Measurements from ENCODE around the gene GSTA3.

- TF ChIP-seq, protein P1, sequence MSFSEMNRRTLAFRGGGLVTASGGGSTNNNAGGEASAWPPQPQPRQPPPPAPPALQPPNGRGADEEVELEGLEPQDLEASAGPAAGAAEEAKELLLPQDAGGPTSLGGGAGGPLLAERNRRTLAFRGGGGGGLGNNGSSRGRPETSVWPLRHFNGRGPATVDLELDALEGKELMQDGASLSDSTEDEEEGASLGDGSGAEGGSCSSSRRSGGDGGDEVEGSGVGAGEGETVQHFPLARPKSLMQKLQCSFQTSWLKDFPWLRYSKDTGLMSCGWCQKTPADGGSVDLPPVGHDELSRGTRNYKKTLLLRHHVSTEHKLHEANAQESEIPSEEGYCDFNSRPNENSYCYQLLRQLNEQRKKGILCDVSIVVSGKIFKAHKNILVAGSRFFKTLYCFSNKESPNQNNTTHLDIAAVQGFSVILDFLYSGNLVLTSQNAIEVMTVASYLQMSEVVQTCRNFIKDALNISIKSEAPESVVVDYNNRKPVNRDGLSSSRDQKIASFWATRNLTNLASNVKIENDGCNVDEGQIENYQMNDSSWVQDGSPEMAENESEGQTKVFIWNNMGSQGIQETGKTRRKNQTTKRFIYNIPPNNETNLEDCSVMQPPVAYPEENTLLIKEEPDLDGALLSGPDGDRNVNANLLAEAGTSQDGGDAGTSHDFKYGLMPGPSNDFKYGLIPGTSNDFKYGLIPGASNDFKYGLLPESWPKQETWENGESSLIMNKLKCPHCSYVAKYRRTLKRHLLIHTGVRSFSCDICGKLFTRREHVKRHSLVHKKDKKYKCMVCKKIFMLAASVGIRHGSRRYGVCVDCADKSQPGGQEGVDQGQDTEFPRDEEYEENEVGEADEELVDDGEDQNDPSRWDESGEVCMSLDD (tag by site-specific recombination; IDR thresholded peaks at IDR 0.05), result no peak
- TF ChIP-seq ZNF560 (tag by site-specific recombination; IDR thresholded peaks at IDR 0.05; ENCODE audit: borderline replicate concordance) (no peak), YY1 (tag by site-specific recombination; IDR thresholded peaks at IDR 0.05) (no peak), ZNF146 (tag by site-specific recombination; IDR thresholded peaks at IDR 0.05) (no peak), ZNF274 (IDR thresholded peaks at IDR 0.05; ENCODE audit: low read length) (no peak), ZNF274 (tag by site-specific recombination; IDR thresholded peaks at IDR 0.05; ENCODE audit: borderline replicate concordance) (no peak)
- TF ChIP-seq, protein P2, sequence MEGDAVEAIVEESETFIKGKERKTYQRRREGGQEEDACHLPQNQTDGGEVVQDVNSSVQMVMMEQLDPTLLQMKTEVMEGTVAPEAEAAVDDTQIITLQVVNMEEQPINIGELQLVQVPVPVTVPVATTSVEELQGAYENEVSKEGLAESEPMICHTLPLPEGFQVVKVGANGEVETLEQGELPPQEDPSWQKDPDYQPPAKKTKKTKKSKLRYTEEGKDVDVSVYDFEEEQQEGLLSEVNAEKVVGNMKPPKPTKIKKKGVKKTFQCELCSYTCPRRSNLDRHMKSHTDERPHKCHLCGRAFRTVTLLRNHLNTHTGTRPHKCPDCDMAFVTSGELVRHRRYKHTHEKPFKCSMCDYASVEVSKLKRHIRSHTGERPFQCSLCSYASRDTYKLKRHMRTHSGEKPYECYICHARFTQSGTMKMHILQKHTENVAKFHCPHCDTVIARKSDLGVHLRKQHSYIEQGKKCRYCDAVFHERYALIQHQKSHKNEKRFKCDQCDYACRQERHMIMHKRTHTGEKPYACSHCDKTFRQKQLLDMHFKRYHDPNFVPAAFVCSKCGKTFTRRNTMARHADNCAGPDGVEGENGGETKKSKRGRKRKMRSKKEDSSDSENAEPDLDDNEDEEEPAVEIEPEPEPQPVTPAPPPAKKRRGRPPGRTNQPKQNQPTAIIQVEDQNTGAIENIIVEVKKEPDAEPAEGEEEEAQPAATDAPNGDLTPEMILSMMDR (tag by site-specific recombination; IDR thresholded peaks at IDR 0.05), result no peak
These were observed 41.3 kb downstream of the GSTA3 start for GRCh38 chr6:52868240-52868639.
